A549 (cell line): ENCODE data around the gene BIN1.

ENCODE experiments used
- CTCF ChIP-seq: fragments of >200 bp; sonication (Bioruptor Twin); formaldehyde crosslinking; IDR thresholded peaks from 3 replicates; pipeline ENCODE4 v1.5.1; 2016
- EP300 ChIP-seq, 2 experiments: fragments of >200 bp; sonication (Bioruptor Twin); formaldehyde crosslinking; IDR thresholded peaks; 2 replicates in 1 of 2; 3 replicates in 1 of 2; pipeline ENCODE4 v1.6.1; 2016 to 2017
- POLR2A ChIP-seq: IDR thresholded peaks from 2 replicates; pipeline ENCODE4 v1.6.1; 2012; ENCODE audit warnings: mild to moderate bottlenecking, low read length
- TF ChIP-seq, protein P1 (sequence below): fragments of 200-600 bp; sonication (generic); IDR thresholded peaks from 2 replicates; pipeline ENCODE4 v1.6.1; 2016; ENCODE audit warnings: antibody characterized with exemption, mild to moderate bottlenecking, moderate library complexity

DNA sequence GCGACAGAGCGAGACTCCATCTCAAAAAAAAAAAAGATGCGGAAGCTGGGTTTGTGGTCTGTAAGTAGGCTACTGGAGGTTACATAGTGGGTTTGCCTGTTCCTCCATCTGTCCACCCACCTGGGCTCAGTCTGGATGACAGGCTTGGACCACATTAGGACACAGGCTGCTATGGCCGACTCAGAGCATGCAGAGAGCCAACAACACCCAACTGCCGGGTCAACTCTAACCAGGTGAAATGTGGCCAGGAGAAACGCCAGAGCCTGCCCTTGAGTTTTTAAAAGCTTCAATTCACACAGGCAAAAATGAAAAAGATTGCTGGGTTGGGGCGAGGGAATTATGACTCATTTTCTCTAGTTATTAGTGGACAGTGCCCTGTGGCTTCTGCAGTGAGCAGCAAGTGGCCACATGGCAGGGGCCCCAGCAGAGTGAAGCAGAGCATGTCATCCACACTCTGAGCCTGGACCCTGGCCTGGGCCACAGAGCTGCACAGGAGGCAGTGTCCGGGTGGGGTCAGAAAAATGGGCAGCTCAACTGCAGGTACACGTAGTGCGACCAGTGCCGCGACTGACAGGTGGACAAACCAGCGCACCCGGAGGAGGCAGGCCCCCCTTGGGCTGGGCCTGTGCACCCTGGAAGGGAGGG is 67.4 kb downstream of the BIN1 start:
- TF ChIP-seq CTCF (no peak), EP300 (IDR thresholded peaks at IDR 0.05) (no peak), POLR2A (no peak)
- TF ChIP-seq, protein P1, sequence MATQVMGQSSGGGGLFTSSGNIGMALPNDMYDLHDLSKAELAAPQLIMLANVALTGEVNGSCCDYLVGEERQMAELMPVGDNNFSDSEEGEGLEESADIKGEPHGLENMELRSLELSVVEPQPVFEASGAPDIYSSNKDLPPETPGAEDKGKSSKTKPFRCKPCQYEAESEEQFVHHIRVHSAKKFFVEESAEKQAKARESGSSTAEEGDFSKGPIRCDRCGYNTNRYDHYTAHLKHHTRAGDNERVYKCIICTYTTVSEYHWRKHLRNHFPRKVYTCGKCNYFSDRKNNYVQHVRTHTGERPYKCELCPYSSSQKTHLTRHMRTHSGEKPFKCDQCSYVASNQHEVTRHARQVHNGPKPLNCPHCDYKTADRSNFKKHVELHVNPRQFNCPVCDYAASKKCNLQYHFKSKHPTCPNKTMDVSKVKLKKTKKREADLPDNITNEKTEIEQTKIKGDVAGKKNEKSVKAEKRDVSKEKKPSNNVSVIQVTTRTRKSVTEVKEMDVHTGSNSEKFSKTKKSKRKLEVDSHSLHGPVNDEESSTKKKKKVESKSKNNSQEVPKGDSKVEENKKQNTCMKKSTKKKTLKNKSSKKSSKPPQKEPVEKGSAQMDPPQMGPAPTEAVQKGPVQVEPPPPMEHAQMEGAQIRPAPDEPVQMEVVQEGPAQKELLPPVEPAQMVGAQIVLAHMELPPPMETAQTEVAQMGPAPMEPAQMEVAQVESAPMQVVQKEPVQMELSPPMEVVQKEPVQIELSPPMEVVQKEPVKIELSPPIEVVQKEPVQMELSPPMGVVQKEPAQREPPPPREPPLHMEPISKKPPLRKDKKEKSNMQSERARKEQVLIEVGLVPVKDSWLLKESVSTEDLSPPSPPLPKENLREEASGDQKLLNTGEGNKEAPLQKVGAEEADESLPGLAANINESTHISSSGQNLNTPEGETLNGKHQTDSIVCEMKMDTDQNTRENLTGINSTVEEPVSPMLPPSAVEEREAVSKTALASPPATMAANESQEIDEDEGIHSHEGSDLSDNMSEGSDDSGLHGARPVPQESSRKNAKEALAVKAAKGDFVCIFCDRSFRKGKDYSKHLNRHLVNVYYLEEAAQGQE, result no peak
